Ovary (tissue), 9 donors: ENCODE results near the gene WDR81. TPM values are rescaled to one million over a fixed set of nuclear protein-coding genes. Genes with fewer than 3 reads are reported as not detected.

Experiments
- DNase-seq, 5 donors: peaks; one replicate each; pipeline ENCODE4 v3.0.0-alpha.2; 2019 to 2020
- H3K27ac ChIP-seq, 2 donors: fragments of 200-600 bp; one replicate each; pipeline versions ENCODE4 v1.5.1 to v1.8.0; 2019 to 2022
- H3K27me3 ChIP-seq: fragments of 200-600 bp; one replicate; pipeline ENCODE4 v1.8.0; 2022
- H3K36me3 ChIP-seq: fragments of 200-600 bp; sonication (generic); one replicate; pipeline ENCODE4 v1.5.1; 2019
- H3K4me1 ChIP-seq: one replicate; pipeline ENCODE4 v1.8.1; 2013; ENCODE audit warnings: mild to moderate bottlenecking, moderate library complexity; ENCODE audit not compliant: insufficient read depth
- H3K4me3 ChIP-seq: fragments of 200-600 bp; sonication (generic); one replicate; pipeline ENCODE4 v1.5.1; 2017
- H3K9me3 ChIP-seq, 2 donors: fragments of 200-600 bp in 1 of 2; sonication (generic) in 1 of 2; one replicate each; pipeline versions ENCODE4 v1.5.1 to v1.8.1; 2013 to 2019; ENCODE audit warnings: mild to moderate bottlenecking in 1 of 2, moderate library complexity in 1 of 2
- EP300 ChIP-seq: sonication (generic); formaldehyde crosslinking; IDR thresholded peaks from one replicate; pipeline ENCODE4 v1.6.1; 2017; ENCODE audit warnings: antibody characterized with exemption
- POLR2A ChIP-seq: fragments of 450-650 bp; IDR thresholded peaks from one replicate; pipeline ENCODE4 v1.6.1; 2017; ENCODE audit warnings: antibody characterized with exemption, mild to moderate bottlenecking, moderate library complexity
- WGBS, 3 donors: extraction: QIAGEN DNeasy Blood & Tissue Kit in 1 of 3; methylation state at CpG; one replicate each; pipeline versions ENCODE4 v1.1.5 to v1.1.7; 2013 to 2017; 5-methylcytosine and 5-hydroxymethylcytosine counted together
- intact Hi-C, 4 donors: fragments of 100-400 bp; cut with DNase I; formaldehyde crosslinking; loops; one replicate each; pipeline versions ENCODE4 v1.11.0 to v1.15.1; 2022 to 2023
- polyA plus RNA-seq, 2 donors: library from polyadenylated mRNA; stranded (reverse); fragments of 200-250 nt in 1 of 2; fragments of 350-450 nt in 1 of 2; fragmentation: Illumina TruSeq in 1 of 2; extraction: RNeasy Lipid Tissue Mini Kit (QIAGEN cat#74804) in 1 of 2; gene quantifications; one replicate each; pipeline ENCODE4 v1.2.3, GENCODE V29; 2013 to 2014
- total RNA-seq, 7 donors: library from RNA; depleted of rRNA in 2 of 7; stranded (reverse); fragments of >200 nt in 2 of 7; fragmentation: NEBNext Ultra II Directional in 3 of 7; extraction: Animal tissue kit (Norgen Biotek cat#: 25700) in 3 of 7; gene quantifications; one replicate each; pipeline versions ENCODE4 v1.1.0 to v1.2.4, GENCODE V29; 2016 to 2023
- TF ChIP-seq, protein P1 (sequence below), 3 donors: fragments of 450-650 bp in 2 of 3; fragments of 200-600 bp in 1 of 3; IDR thresholded peaks; one replicate each; pipeline versions ENCODE4 v1.5.1 to v1.8.0; 2016 to 2022; ENCODE audit warnings: antibody characterized with exemption in 3 of 3, mild to moderate bottlenecking in 1 of 3
- donor health status: DM: no; HTN: no; CAD: no; lungs with moderate emphysema.
- donor health status: DM: no; HTN: no; CAD: no.
- donor health status: Bipolar disorder and iron deficiency.
- donor health status: DM: yes; HTN: yes; CAD: no.
- donor health status: DM: no; HTN: no; CAD: no.
- donor health status: DM: yes; HTN: yes; CAD: no.

Gene WDR81
- total and polyA plus RNA-seq, 9 donors: 1.3 to 59.4 (median 36.2) TPM

DNA sequence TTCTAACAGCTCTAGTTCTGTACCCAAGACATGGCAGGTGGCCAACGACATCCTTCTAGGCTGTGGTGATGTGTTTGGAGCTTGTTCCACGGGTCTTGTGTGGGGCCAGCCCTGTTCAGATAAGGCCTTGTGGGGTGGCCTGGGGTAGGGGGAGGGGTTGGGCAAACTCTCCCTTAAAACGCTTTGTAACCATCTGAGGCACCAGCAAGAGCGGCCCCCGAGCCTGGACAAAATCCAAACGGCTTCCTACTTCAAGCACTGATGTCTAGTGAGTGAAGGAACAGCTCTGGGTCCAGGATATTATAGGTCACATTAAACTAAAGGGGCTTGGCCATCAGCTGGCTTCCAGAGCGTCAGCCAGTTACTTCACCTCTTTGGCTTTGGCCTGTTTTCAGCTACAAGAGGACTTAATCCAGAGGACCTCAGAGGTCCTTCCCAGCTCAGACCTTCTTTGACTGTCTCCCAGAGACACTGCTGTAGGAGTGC lies 49.2 kb downstream of the WDR81 start:
- Histone ChIP-seq H3K27ac (peak overlapping the region; percentile 28 to 48), H3K4me1 (peaks cover 5% of the 10 kb centered on the region), H3K36me3 (no peaks in the 10 kb centered on the region), H3K9me3 (no peaks in the 10 kb centered on the region), H3K4me3 (no peak overlapping the region), H3K27me3 (no peaks in the 10 kb centered on the region)
- intact Hi-C loops: no loop called here
- TF ChIP-seq POLR2A (no peak), EP300 (no peak)
- TF ChIP-seq, protein P1, sequence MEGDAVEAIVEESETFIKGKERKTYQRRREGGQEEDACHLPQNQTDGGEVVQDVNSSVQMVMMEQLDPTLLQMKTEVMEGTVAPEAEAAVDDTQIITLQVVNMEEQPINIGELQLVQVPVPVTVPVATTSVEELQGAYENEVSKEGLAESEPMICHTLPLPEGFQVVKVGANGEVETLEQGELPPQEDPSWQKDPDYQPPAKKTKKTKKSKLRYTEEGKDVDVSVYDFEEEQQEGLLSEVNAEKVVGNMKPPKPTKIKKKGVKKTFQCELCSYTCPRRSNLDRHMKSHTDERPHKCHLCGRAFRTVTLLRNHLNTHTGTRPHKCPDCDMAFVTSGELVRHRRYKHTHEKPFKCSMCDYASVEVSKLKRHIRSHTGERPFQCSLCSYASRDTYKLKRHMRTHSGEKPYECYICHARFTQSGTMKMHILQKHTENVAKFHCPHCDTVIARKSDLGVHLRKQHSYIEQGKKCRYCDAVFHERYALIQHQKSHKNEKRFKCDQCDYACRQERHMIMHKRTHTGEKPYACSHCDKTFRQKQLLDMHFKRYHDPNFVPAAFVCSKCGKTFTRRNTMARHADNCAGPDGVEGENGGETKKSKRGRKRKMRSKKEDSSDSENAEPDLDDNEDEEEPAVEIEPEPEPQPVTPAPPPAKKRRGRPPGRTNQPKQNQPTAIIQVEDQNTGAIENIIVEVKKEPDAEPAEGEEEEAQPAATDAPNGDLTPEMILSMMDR (IDR thresholded peaks at IDR 0.05): no peak
- WGBS, 3 donors: 16 to 20% (median 18%) methylated on average over 6 to 7 of the region's 7 CpGs
- DNase-seq: peak; percentile 56 to 75 (median 60)

DNA sequence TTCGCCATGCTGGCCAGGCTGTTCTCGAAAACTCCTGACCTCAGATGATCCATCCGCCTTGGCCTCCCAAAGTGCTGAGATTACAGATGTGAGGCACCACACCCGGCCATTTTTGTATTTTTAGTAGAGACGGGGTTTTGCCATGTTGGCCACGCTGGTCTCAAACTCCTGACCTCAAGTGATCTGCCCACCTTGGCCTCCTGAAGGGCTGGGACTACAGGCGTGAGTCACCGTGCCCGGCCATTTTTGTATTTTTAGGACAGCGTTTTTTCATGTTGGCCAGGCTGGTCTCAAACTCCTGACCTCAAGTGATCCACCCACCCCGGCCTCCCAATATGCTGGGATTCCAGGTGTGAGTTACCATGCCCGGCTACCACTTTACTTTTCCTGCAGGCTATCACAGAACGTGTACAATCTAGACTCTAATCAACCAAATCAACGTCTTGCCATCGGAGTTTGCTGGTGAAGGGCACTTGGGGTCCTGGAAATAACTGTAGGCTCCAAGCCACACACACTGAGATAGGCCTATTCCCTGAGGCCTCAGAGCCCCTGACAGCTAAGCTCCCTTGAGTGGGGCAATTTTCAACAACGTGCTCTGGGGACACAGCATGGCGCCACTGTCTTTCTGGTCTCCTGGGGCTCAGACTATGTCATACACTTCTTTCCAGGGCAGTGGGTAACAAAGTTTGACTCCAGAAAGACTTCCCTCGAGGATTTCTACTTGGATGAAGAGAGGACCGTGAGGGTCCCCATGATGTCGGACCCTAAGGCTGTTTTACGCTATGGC lies 50.1 kb downstream of the WDR81 start:
- DNase-seq: no peak

DNA sequence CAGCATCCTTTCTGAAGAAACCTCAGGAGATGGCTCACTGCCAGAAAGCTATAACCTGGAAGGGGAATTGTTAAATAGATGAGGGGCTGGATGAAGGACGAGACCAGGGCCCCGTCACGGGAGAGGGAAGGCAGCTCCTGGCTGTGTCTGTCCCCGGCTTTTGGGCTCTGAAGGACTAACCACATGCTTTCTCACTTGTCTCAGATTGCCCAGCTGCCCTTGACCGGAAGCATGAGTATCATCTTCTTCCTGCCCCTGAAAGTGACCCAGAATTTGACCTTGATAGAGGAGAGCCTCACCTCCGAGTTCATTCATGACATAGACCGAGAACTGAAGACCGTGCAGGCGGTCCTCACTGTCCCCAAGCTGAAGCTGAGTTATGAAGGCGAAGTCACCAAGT lies 51.8 kb downstream of the WDR81 start:
- Histone ChIP-seq H3K4me3 (no peak overlapping the region), H3K9me3 (no peaks in the 10 kb centered on the region), H3K27ac (no peak overlapping the region), H3K36me3 (no peaks in the 10 kb centered on the region), H3K27me3 (no peaks in the 10 kb centered on the region), H3K4me1 (peaks cover 14% of the 10 kb centered on the region)
- TF ChIP-seq EP300: no peak
- TF ChIP-seq, protein P1 (IDR thresholded peaks at IDR 0.05): no peak
- TF ChIP-seq POLR2A: no peak
- 87 to 90% (median 89%) methylated on average over 10 of the region's 10 CpGs for WGBS, 3 donors
- intact Hi-C loops: no loop called here
- DNase-seq: no peak

More for the DNA sequence above, 50.1 kb downstream of the WDR81 start:
- no peak for TF ChIP-seq POLR2A
- TF ChIP-seq, protein P1 (IDR thresholded peaks at IDR 0.05): no peak
- no peak for TF ChIP-seq EP300
- WGBS, 3 donors: 89 to 92% (median 91%) methylated on average over 21 of the region's 21 CpGs
- no peaks in the 10 kb centered on the region for H3K36me3 ChIP-seq
- H3K4me1 ChIP-seq: peaks cover 7% of the 10 kb centered on the region
- no peaks in the 10 kb centered on the region for H3K9me3 ChIP-seq
- H3K27me3 ChIP-seq: no peaks in the 10 kb centered on the region
- intact Hi-C loops: no loop called here
- H3K4me3 ChIP-seq: no peak overlapping the region
- H3K27ac ChIP-seq: peak overlapping the region in 1 of 2 donors; percentile 28

DNA sequence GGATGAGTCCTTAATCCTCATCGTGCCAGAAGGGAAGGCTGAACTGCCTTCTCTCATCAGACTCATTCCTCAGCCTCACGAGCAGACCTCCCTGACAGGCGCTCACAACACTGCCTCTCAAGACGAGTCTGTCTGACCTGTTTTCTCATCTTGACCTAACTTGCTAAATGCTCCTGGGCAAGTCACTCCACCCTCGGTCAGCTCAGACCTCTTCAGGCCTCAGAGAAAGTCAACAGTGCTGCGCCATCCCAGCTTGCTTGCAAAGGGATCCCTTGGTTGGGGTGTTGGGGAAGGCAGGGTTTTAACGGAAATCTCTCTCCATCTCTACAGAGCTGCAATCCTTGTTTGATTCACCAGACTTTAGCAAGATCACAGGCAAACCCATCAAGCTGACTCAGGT lies 52.4 kb downstream of the WDR81 start:
- no peak for DNase-seq
- intact Hi-C loops: no loop called here
- Histone ChIP-seq H3K9me3 (no peaks in the 10 kb centered on the region), H3K4me1 (peaks cover 17% of the 10 kb centered on the region), H3K4me3 (no peak overlapping the region), H3K36me3 (no peaks in the 10 kb centered on the region), H3K27ac (no peak overlapping the region), H3K27me3 (no peaks in the 10 kb centered on the region)
- TF ChIP-seq POLR2A (no peak), EP300 (no peak)
- TF ChIP-seq, protein P1 (IDR thresholded peaks at IDR 0.05): no peak
- 91 to 97% (median 94%) methylated on average over 7 of the region's 7 CpGs for WGBS, 3 donors
